Nephron (organoid): ENCODE data around the gene VAV1.

Source experiments
- H3K27ac Mint-ChIP-seq, 3 experiments: 2 replicates each; pipeline ENCODE4 v1.8.0; 2020; ENCODE audit warnings: mixed read lengths in 3 of 3, mild to moderate bottlenecking in 2 of 3, moderate library complexity in 1 of 3
- H3K27me3 Mint-ChIP-seq: 2 replicates; pipeline ENCODE4 v1.8.0; 2021; ENCODE audit warnings: low read depth, mild to moderate bottlenecking, moderate library complexity, mixed read lengths
- H3K36me3 Mint-ChIP-seq: 2 replicates; pipeline ENCODE4 v1.8.0; 2020; ENCODE audit warnings: low read depth, mixed read lengths
- H3K4me1 Mint-ChIP-seq: 2 replicates; pipeline ENCODE4 v1.8.0; 2020; ENCODE audit warnings: mixed read lengths
- H3K4me3 Mint-ChIP-seq, 3 experiments: 2 replicates each; pipeline ENCODE4 v1.8.0; 2020; ENCODE audit warnings: mild to moderate bottlenecking in 3 of 3, mixed read lengths in 3 of 3, moderate library complexity in 2 of 3
- H3K9me3 Mint-ChIP-seq: 2 replicates; pipeline ENCODE4 v1.8.0; 2020; ENCODE audit warnings: mixed read lengths
- TF ChIP-seq, protein P1 (sequence below), 3 experiments: fragments of 200-600 bp; sonication (generic); IDR thresholded peaks; one replicate each; pipeline ENCODE4 v1.5.0; 2021; ENCODE audit warnings: antibody characterized with exemption in 3 of 3; ENCODE audit not compliant: unreplicated experiment in 3 of 3

The VAV1 gene

DNA sequence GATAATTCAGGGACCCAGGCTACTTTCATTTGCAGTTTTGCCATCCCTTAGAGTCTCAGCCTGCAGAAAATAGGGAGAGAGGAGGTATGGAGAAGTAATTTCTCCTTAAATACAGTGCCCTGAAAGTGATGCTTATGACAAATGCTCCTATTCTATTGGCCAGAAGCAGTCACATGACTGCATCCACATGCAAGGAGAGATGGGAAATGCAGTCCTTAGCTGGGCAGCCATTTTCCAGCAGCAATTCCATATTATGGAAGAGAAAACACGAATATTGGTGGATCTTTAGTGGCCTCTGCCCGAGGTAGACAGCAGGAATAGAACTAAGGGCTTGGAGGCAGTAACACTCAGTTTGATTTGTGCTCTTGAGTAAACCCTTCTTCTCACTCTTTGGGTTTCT, 39.4 kb downstream of the VAV1 start:
- H3K27ac Mint-ChIP-seq = no peak overlapping the region
- H3K4me1 Mint-ChIP-seq = no peaks in the 10 kb centered on the region
- H3K36me3 Mint-ChIP-seq = no peaks in the 10 kb centered on the region
- no peak overlapping the region for H3K4me3 Mint-ChIP-seq
- TF ChIP-seq, protein P1, sequence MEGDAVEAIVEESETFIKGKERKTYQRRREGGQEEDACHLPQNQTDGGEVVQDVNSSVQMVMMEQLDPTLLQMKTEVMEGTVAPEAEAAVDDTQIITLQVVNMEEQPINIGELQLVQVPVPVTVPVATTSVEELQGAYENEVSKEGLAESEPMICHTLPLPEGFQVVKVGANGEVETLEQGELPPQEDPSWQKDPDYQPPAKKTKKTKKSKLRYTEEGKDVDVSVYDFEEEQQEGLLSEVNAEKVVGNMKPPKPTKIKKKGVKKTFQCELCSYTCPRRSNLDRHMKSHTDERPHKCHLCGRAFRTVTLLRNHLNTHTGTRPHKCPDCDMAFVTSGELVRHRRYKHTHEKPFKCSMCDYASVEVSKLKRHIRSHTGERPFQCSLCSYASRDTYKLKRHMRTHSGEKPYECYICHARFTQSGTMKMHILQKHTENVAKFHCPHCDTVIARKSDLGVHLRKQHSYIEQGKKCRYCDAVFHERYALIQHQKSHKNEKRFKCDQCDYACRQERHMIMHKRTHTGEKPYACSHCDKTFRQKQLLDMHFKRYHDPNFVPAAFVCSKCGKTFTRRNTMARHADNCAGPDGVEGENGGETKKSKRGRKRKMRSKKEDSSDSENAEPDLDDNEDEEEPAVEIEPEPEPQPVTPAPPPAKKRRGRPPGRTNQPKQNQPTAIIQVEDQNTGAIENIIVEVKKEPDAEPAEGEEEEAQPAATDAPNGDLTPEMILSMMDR (IDR thresholded peaks at IDR 0.05; ENCODE audit: unreplicated experiment in 3 of 3) = no peak
- H3K9me3 Mint-ChIP-seq = peaks cover 22% of the 10 kb centered on the region
- H3K27me3 Mint-ChIP-seq = peaks cover 4% of the 10 kb centered on the region

DNA sequence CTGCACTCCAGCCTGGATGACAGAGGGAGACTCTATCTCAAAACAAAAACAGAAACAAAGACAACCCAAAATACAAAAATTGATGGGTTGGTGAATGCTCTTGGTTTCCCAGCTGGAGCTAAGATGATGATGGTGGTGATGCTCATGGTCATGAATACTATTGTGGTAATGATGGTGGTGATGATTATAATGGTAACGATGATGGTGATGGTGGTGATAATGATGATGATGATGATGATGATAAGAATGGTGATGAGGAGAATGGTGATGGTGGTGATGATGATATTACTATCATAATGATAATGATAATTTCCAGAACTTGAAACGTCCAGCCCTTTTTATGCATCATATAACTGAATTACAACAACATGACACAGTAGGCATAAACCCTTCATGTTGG, 40.1 kb downstream of the VAV1 start:
- H3K36me3 Mint-ChIP-seq = no peaks in the 10 kb centered on the region
- H3K9me3 Mint-ChIP-seq = peaks cover 25% of the 10 kb centered on the region
- TF ChIP-seq, protein P1 (IDR thresholded peaks at IDR 0.05; ENCODE audit: unreplicated experiment in 3 of 3) = no peak
- H3K4me1 Mint-ChIP-seq = no peaks in the 10 kb centered on the region
- no peak overlapping the region for H3K27ac Mint-ChIP-seq
- peaks cover 4% of the 10 kb centered on the region for H3K27me3 Mint-ChIP-seq
- H3K4me3 Mint-ChIP-seq = no peak overlapping the region

DNA sequence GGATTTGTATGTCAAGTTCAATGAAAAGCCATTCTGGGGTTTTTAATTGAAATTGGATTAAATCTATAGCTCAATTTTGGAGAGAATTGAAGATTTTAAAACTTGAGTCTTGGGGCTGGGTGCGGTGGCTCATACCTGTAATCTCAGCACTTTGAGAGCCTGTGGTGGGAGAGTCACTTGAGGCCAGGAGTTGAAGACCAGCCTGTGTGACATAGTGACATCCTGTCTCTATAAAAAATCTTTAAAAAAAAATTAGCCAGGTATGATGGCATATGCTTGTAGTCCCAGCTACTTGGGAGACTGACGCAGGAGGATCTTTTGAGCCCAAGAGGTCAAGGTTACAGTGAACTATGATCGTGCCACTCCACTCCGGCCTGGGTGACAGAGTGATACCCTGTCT, 41.2 kb downstream of the VAV1 start:
- H3K27ac Mint-ChIP-seq = no peak overlapping the region
- H3K9me3 Mint-ChIP-seq = peaks cover 30% of the 10 kb centered on the region
- no peaks in the 10 kb centered on the region for H3K36me3 Mint-ChIP-seq
- peaks cover 4% of the 10 kb centered on the region for H3K27me3 Mint-ChIP-seq
- H3K4me3 Mint-ChIP-seq = no peak overlapping the region
- no peaks in the 10 kb centered on the region for H3K4me1 Mint-ChIP-seq
- TF ChIP-seq, protein P1 (IDR thresholded peaks at IDR 0.05; ENCODE audit: unreplicated experiment in 3 of 3) = no peak

- Mint-ChIP-seq H3K27ac (no peak overlapping the region), H3K36me3 (peaks cover 3% of the 10 kb centered on the region), H3K27me3 (no peaks in the 10 kb centered on the region), H3K9me3 (peaks cover 31% of the 10 kb centered on the region), H3K4me3 (no peak overlapping the region), H3K4me1 (no peaks in the 10 kb centered on the region)
- TF ChIP-seq, protein P1 (IDR thresholded peaks at IDR 0.05; ENCODE audit: unreplicated experiment in 3 of 3) = no peak
These were observed 44.7 kb downstream of the VAV1 start for GRCh38 chr19:6817179-6817578.

DNA sequence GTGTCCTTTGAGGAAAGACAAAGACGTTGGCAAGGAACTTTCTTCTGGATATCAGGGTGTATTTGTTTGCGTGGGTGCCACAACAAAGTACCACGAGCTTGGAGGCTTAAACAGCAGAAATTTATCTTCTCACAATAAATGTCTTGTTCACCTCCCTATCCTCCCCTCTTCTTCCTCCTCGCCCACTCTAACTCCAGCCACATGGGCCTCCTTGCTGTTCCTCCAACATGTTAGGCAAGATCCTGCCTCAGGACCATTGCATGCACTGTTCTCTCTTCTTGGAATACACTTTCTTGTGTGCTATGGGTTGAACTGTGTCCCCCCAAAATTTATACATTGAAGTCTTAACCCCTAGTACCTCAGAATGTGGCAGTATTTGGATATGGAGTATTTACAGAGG, 45.7 kb downstream of the VAV1 start:
- Mint-ChIP-seq H3K36me3 (peaks cover 3% of the 10 kb centered on the region), H3K27ac (no peak overlapping the region), H3K27me3 (no peaks in the 10 kb centered on the region), H3K4me3 (no peak overlapping the region), H3K9me3 (peaks cover 28% of the 10 kb centered on the region), H3K4me1 (no peaks in the 10 kb centered on the region)
- TF ChIP-seq, protein P1 (IDR thresholded peaks at IDR 0.05; ENCODE audit: unreplicated experiment in 3 of 3) = no peak

DNA sequence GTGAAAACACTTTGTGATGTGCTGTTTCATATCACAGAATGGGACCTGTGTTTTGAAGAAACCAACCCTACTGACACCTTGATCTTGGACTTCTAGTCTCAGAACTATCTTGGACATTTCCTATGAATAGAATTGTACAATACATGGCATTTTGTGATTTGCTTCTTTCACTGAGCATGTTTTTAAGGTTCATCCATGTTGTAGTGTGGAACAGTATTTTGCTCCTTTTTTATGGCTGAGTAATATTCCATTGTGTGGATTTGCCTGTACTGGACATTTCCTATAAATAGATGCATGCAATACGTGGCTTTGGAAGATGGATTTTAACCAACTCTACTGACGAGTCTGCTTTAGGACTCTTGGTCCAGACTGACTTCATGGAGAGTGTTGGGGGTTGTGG, 46.8 kb downstream of the VAV1 start:
- Mint-ChIP-seq H3K4me3 (no peak overlapping the region), H3K4me1 (no peaks in the 10 kb centered on the region), H3K9me3 (peaks cover 31% of the 10 kb centered on the region), H3K36me3 (peaks cover 3% of the 10 kb centered on the region), H3K27me3 (no peaks in the 10 kb centered on the region), H3K27ac (no peak overlapping the region)
- TF ChIP-seq, protein P1 (IDR thresholded peaks at IDR 0.05; ENCODE audit: unreplicated experiment in 3 of 3) = no peak
